ENCODE results near the gene LRRC23.
"Not testable (repeated sequence)": the region's sequence is repeated elsewhere in the genome, so short reads cannot be mapped to it uniquely, and the experiment has no call there.

The LRRC23 gene

GRCh38 chr12:6899837-6900519 lies 4.6 kb upstream of the LRRC23 start:
- DNase-seq (ENCODE audit: insufficient read length, low spot score): no peak
- no peak for FAIRE-seq

GRCh38 chr12:6902448-6902847 lies 2.2 kb upstream of the LRRC23 start:
- DNase-seq (ENCODE audit: insufficient read length, low spot score): no peak
- FAIRE-seq: no peak

GRCh38 chr12:6903722-6904121 lies 900 bp upstream of the LRRC23 start:
- DNase-seq (ENCODE audit: insufficient read length, low spot score): no peak
- FAIRE-seq: no peak

- FAIRE-seq: no peak
Observed at GRCh38 chr12:6905414-6906040, 905 bp downstream of the LRRC23 start.

GRCh38 chr12:6908141-6908540 lies 3.5 kb downstream of the LRRC23 start:
- FAIRE-seq: not testable (repeated sequence)

More at GRCh38 chr12:6905414-6906040, 905 bp downstream of the LRRC23 start:
- DNase-seq (ENCODE audit: insufficient read length, low spot score): no peak

GRCh38 chr12:6909421-6910145 lies 5.0 kb downstream of the LRRC23 start:
- DNase-seq (ENCODE audit: insufficient read length, low spot score): no peak
- no peak for FAIRE-seq

More at GRCh38 chr12:6908141-6908540, 3.5 kb downstream of the LRRC23 start:
- not testable (repeated sequence) for DNase-seq (ENCODE audit: insufficient read length, low spot score)

- FAIRE-seq (no peak), DNase-seq (ENCODE audit: insufficient read length, low spot score) (no peak)
Observed at GRCh38 chr12:6912164-6912935, 7.7 kb downstream of the LRRC23 start.

- peak; percentile 73 for FAIRE-seq
- DNase-seq (ENCODE audit: insufficient read length, low spot score): no peak
Observed at GRCh38 chr12:6914246-6914946, 9.8 kb downstream of the LRRC23 start, which contains the start of gene ENO2. ENO2 (plus strand) TSS chr12:6914580; CDS start chr12:6915833, 1,253 bp downstream.

- DNase-seq (ENCODE audit: insufficient read length, low spot score) (no peak), FAIRE-seq (peak; percentile 83)
Observed at GRCh38 chr12:6914947-6915788, 10.5 kb downstream of the LRRC23 start.

- DNase-seq (ENCODE audit: insufficient read length, low spot score) (no peak), FAIRE-seq (no peak)
Observed at GRCh38 chr12:6915789-6916285, 11.2 kb downstream of the LRRC23 start.

- DNase-seq (ENCODE audit: insufficient read length, low spot score) (no peak), FAIRE-seq (no peak)
Observed at GRCh38 chr12:6916426-6917200, 12.0 kb downstream of the LRRC23 start.

GRCh38 chr12:6917491-6918231 lies 13.0 kb downstream of the LRRC23 start:
- no peak for DNase-seq (ENCODE audit: insufficient read length, low spot score)
- FAIRE-seq: no peak

GRCh38 chr12:6919588-6919987 lies 15.0 kb downstream of the LRRC23 start:
- no peak for DNase-seq (ENCODE audit: insufficient read length, low spot score)
- FAIRE-seq: no peak

- DNase-seq (ENCODE audit: insufficient read length, low spot score) (no peak), FAIRE-seq (peak; percentile 49)
Observed at GRCh38 chr12:6921539-6921938, 16.9 kb downstream of the LRRC23 start.

- peak; percentile 80 for FAIRE-seq
- DNase-seq (ENCODE audit: insufficient read length, low spot score): no peak
Observed at GRCh38 chr12:6921996-6922946, 17.6 kb downstream of the LRRC23 start.

GRCh38 chr12:6923003-6923732 lies 18.5 kb downstream of the LRRC23 start:
- FAIRE-seq (peak; percentile 47), DNase-seq (ENCODE audit: insufficient read length, low spot score) (no peak)
